C4-2B (cell line): Measurements from ENCODE around the gene CCDC8.

ENCODE experiments used
- ZFX ChIP-seq: fragments of 450-650 bp; IDR thresholded peaks from 2 replicates; pipeline ENCODE4 v1.6.1; 2017
- TF ChIP-seq, protein P1 (sequence below): fragments of 450-650 bp; conservative IDR thresholded peaks from 2 replicates; pipeline ENCODE4 v1.5.1; 2017; ENCODE audit warnings: mild to moderate bottlenecking

DNA sequence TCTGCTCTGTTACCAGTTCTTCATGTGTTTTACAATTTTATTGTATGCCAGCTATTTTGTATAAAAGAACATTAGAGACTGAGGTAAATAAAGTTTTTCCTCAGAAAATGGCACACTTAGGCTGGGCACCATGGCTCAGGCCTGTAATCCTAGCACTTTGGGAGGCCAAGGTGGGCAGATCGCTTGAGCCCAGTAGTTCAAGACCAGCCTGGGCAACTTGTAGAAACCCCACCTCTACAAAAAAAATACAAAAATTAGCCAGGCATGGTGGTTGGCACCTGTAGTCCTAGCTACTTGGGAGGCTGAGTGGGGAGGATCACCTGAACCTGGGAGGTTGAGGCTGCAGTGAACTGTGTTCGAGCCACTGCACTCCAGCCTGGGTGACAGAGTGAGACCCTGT lies 32.0 kb downstream of the CCDC8 start:
- TF ChIP-seq, protein P1, sequence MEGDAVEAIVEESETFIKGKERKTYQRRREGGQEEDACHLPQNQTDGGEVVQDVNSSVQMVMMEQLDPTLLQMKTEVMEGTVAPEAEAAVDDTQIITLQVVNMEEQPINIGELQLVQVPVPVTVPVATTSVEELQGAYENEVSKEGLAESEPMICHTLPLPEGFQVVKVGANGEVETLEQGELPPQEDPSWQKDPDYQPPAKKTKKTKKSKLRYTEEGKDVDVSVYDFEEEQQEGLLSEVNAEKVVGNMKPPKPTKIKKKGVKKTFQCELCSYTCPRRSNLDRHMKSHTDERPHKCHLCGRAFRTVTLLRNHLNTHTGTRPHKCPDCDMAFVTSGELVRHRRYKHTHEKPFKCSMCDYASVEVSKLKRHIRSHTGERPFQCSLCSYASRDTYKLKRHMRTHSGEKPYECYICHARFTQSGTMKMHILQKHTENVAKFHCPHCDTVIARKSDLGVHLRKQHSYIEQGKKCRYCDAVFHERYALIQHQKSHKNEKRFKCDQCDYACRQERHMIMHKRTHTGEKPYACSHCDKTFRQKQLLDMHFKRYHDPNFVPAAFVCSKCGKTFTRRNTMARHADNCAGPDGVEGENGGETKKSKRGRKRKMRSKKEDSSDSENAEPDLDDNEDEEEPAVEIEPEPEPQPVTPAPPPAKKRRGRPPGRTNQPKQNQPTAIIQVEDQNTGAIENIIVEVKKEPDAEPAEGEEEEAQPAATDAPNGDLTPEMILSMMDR: no peak
- no peak for TF ChIP-seq ZFX
